ENCODE measurements around the gene TGFBI. TPM values are rescaled to one million over a fixed set of nuclear protein-coding genes. Genes with fewer than 3 reads are reported as not detected.
A peak's percentile ranks its signal among the peaks of the same experiment; 100 is the strongest.

The TGFBI gene
- total and polyA plus RNA-seq, 2 donors (not counting 1 experiment from before 2014, with no cell fraction given), result 398 to 889 TPM

DNA sequence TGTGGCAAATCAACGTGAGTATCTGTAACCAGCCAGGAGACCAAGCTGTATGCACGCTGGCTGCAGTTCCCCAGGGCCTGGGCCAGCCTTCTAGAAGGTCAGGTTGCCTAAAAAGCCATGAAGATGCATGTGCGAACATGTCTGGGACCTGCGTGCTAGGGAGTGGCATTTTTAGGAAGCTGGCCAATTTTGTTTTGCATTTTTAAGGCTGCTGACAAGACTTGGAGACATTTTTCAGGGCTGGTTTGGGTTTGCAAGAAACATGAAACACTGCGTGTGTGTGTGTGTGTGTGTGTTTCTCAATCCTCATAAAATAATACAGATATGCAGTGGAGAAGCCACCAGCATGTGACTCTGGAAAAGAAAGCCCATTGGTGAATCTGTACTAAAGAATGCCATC lies 5.1 kb downstream of the TGFBI start:
- H3K27me3 ChIP-seq (ENCODE audit: control insufficient read depth, insufficient read depth, low read length), result no peaks in the 10 kb centered on the region
- no peak overlapping the region for H3K4me2 ChIP-seq (ENCODE audit: extremely low read depth, insufficient read depth, low read length)
- H3K9me3 ChIP-seq (ENCODE audit: control insufficient read depth, insufficient read depth, low read depth, low read length), result no peaks in the 10 kb centered on the region
- H4K20me1 ChIP-seq (ENCODE audit: control insufficient read depth, extremely low read depth, insufficient read depth, low read length), result no peaks in the 10 kb centered on the region
- no peak overlapping the region for H3K4me3 ChIP-seq (replicated peaks in 1 of 4; ENCODE audit: control extremely low read depth in 1 of 4, insufficient read depth in 1 of 4, low read depth in 3 of 4, low read length in 4 of 4)
- no peak overlapping the region for H3K27ac ChIP-seq (ENCODE audit: insufficient read depth, low read length)
- peaks cover 15% of the 10 kb centered on the region for H3K79me2 ChIP-seq (ENCODE audit: control insufficient read depth, insufficient read depth, low read length)
- peak in 1 of 2 donors; percentile 34 for DNase-seq (ENCODE audit: low read depth in 2 of 2)
- no peak overlapping the region for H2AFZ ChIP-seq (ENCODE audit: low read length)
- H3K4me1 ChIP-seq (ENCODE audit: control insufficient read depth, extremely low read depth, insufficient read depth, low read length), result peaks cover 14% of the 10 kb centered on the region
- TF ChIP-seq, protein P1, sequence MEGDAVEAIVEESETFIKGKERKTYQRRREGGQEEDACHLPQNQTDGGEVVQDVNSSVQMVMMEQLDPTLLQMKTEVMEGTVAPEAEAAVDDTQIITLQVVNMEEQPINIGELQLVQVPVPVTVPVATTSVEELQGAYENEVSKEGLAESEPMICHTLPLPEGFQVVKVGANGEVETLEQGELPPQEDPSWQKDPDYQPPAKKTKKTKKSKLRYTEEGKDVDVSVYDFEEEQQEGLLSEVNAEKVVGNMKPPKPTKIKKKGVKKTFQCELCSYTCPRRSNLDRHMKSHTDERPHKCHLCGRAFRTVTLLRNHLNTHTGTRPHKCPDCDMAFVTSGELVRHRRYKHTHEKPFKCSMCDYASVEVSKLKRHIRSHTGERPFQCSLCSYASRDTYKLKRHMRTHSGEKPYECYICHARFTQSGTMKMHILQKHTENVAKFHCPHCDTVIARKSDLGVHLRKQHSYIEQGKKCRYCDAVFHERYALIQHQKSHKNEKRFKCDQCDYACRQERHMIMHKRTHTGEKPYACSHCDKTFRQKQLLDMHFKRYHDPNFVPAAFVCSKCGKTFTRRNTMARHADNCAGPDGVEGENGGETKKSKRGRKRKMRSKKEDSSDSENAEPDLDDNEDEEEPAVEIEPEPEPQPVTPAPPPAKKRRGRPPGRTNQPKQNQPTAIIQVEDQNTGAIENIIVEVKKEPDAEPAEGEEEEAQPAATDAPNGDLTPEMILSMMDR (conservative IDR thresholded peaks at IDR 0.05 in 1 of 2, IDR thresholded peaks at IDR 0.05 in 1 of 2; ENCODE audit: low read depth in 1 of 2, low read length in 2 of 2), result no peak
- no peak for TF ChIP-seq EZH2 (IDR thresholded peaks at IDR 0.05; ENCODE audit: low read length, missing control alignments)
- no peak overlapping the region for H3K9ac ChIP-seq (ENCODE audit: insufficient read depth, low read length)
- peaks cover 31% of the 10 kb centered on the region for H3K36me3 ChIP-seq (ENCODE audit: control insufficient read depth, insufficient read depth, low read length)

DNA sequence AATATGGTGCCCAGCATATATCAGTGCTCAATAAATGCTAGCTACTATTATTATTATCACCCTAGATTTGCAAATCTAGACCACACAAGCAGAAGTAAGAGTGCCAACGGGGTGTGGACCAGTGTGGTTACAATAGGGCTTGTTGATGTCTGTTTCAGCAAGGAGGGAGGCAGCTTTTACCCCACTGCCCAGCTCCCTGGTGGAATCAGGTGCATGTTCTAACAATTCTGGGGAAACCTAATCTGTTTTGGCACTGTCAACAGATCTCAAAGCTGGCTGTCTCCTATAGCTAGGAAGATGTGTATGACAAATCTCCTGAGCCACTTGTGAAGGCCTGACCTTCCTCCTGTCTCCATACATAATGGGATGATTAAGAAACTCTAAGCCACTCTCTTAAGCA lies 5.7 kb downstream of the TGFBI start:
- Histone ChIP-seq H3K4me3 (replicated peaks in 1 of 4; ENCODE audit: control extremely low read depth in 1 of 4, insufficient read depth in 1 of 4, low read depth in 3 of 4, low read length in 4 of 4) (no peak overlapping the region), H3K79me2 (ENCODE audit: control insufficient read depth, insufficient read depth, low read length) (peaks cover 11% of the 10 kb centered on the region), H3K4me1 (ENCODE audit: control insufficient read depth, extremely low read depth, insufficient read depth, low read length) (peaks cover 14% of the 10 kb centered on the region), H4K20me1 (ENCODE audit: control insufficient read depth, extremely low read depth, insufficient read depth, low read length) (no peaks in the 10 kb centered on the region), H2AFZ (ENCODE audit: low read length) (no peak overlapping the region), H3K36me3 (ENCODE audit: control insufficient read depth, insufficient read depth, low read length) (peaks cover 31% of the 10 kb centered on the region), H3K9ac (ENCODE audit: insufficient read depth, low read length) (no peak overlapping the region), H3K9me3 (ENCODE audit: control insufficient read depth, insufficient read depth, low read depth, low read length) (no peaks in the 10 kb centered on the region), H3K4me2 (ENCODE audit: extremely low read depth, insufficient read depth, low read length) (no peak overlapping the region), H3K27ac (ENCODE audit: insufficient read depth, low read length) (no peak overlapping the region), H3K27me3 (ENCODE audit: control insufficient read depth, insufficient read depth, low read length) (no peaks in the 10 kb centered on the region)
- TF ChIP-seq, protein P1 (conservative IDR thresholded peaks at IDR 0.05 in 1 of 2, IDR thresholded peaks at IDR 0.05 in 1 of 2; ENCODE audit: low read depth in 1 of 2, low read length in 2 of 2), result no peak
- no peak for TF ChIP-seq EZH2 (IDR thresholded peaks at IDR 0.05; ENCODE audit: low read length, missing control alignments)
- no peak for DNase-seq (ENCODE audit: low read depth in 2 of 2)

DNA sequence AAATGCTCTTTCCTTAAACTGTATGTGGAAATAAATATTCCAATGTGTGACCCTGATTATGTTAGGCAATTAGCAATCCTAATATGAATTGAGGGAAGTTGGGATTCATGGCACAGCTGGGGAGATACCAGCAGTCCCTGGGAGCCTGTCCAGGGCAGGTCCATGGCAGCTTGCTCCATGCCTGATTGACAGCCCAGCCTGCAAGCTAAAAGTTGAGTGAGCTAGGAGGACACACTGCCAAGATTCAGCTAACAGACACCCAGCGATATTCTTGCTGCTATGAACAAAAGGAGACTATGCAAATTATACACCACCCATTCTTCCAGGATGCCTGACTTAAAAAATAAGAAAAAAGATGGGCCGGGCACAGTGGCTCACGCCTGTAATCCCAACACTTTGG lies 6.2 kb downstream of the TGFBI start:
- Histone ChIP-seq H3K27ac (ENCODE audit: insufficient read depth, low read length) (no peak overlapping the region), H3K9ac (ENCODE audit: insufficient read depth, low read length) (no peak overlapping the region), H2AFZ (ENCODE audit: low read length) (no peak overlapping the region), H3K4me1 (ENCODE audit: control insufficient read depth, extremely low read depth, insufficient read depth, low read length) (peaks cover 10% of the 10 kb centered on the region), H3K79me2 (ENCODE audit: control insufficient read depth, insufficient read depth, low read length) (peaks cover 7% of the 10 kb centered on the region), H3K4me3 (replicated peaks in 1 of 4; ENCODE audit: control extremely low read depth in 1 of 4, insufficient read depth in 1 of 4, low read depth in 3 of 4, low read length in 4 of 4) (no peak overlapping the region), H3K36me3 (ENCODE audit: control insufficient read depth, insufficient read depth, low read length) (peaks cover 31% of the 10 kb centered on the region), H3K4me2 (ENCODE audit: extremely low read depth, insufficient read depth, low read length) (no peak overlapping the region), H3K27me3 (ENCODE audit: control insufficient read depth, insufficient read depth, low read length) (no peaks in the 10 kb centered on the region), H4K20me1 (ENCODE audit: control insufficient read depth, extremely low read depth, insufficient read depth, low read length) (no peaks in the 10 kb centered on the region), H3K9me3 (ENCODE audit: control insufficient read depth, insufficient read depth, low read depth, low read length) (no peaks in the 10 kb centered on the region)
- TF ChIP-seq EZH2 (IDR thresholded peaks at IDR 0.05; ENCODE audit: low read length, missing control alignments), result no peak
- TF ChIP-seq, protein P1 (conservative IDR thresholded peaks at IDR 0.05 in 1 of 2, IDR thresholded peaks at IDR 0.05 in 1 of 2; ENCODE audit: low read depth in 1 of 2, low read length in 2 of 2), result no peak
- DNase-seq (ENCODE audit: low read depth in 2 of 2), result no peak

Measured in fibroblast of lung (primary cell).